Measurements from ENCODE around the gene KIAA1671.

Gene KIAA1671

GRCh38 chr22:25160120-25160996, 207.8 kb downstream of the KIAA1671 start:
- Histone ChIP-seq H4K20me1 (ENCODE audit: insufficient read depth, low read length) (no peaks in the 10 kb centered on the region), H3K79me2 (ENCODE audit: insufficient read depth, low read length) (no peaks in the 10 kb centered on the region), H3K27me3 (ENCODE audit: insufficient read depth, low read length) (peaks cover 5% of the 10 kb centered on the region; the same call in 1 of the 2 replicates), H3K4me2 (ENCODE audit: low read length) (no peak overlapping the region), H3K9me3 (ENCODE audit: low read length) (no peaks in the 10 kb centered on the region), H2AFZ (ENCODE audit: low read length) (no peak overlapping the region), H3K36me3 (ENCODE audit: insufficient read depth, low read length) (no peaks in the 10 kb centered on the region), H3K9ac (ENCODE audit: low read length) (no peak overlapping the region), H3K4me3 (ENCODE audit: low read depth, low read length, poor library complexity, severe bottlenecking) (no peak overlapping the region), H3F3A (ENCODE audit: insufficient read depth, low read length) (no peaks in the 10 kb centered on the region), H3K9me2 (ENCODE audit: low read depth, low read length) (no peaks in the 10 kb centered on the region), H3K27ac (ENCODE audit: low read depth, low read length, poor library complexity, severe bottlenecking) (no peak overlapping the region), H3K4me1 (ENCODE audit: insufficient read depth, low read length, severe bottlenecking) (no peaks in the 10 kb centered on the region)
- TF ChIP-seq EZH2 (IDR thresholded peaks at IDR 0.05; ENCODE audit: borderline replicate concordance, low read length) (no peak), CTCF (IDR thresholded peaks at IDR 0.05; ENCODE audit: low read length) (no peak)

- Histone ChIP-seq H3K4me1 (ENCODE audit: insufficient read depth, low read length, severe bottlenecking) (no peaks in the 10 kb centered on the region), H3K4me3 (ENCODE audit: low read depth, low read length, poor library complexity, severe bottlenecking) (no peak overlapping the region), H3K9me2 (ENCODE audit: low read depth, low read length) (no peaks in the 10 kb centered on the region), H3K27ac (ENCODE audit: low read depth, low read length, poor library complexity, severe bottlenecking) (no peak overlapping the region), H3K36me3 (ENCODE audit: insufficient read depth, low read length) (no peaks in the 10 kb centered on the region), H3F3A (ENCODE audit: insufficient read depth, low read length) (no peaks in the 10 kb centered on the region), H2AFZ (ENCODE audit: low read length) (no peak overlapping the region), H3K27me3 (ENCODE audit: insufficient read depth, low read length) (peaks cover 5% of the 10 kb centered on the region; the same call in 1 of the 2 replicates), H3K9me3 (ENCODE audit: low read length) (no peaks in the 10 kb centered on the region), H4K20me1 (ENCODE audit: insufficient read depth, low read length) (no peaks in the 10 kb centered on the region), H3K9ac (ENCODE audit: low read length) (no peak overlapping the region), H3K79me2 (ENCODE audit: insufficient read depth, low read length) (no peaks in the 10 kb centered on the region), H3K4me2 (ENCODE audit: low read length) (no peak overlapping the region)
- TF ChIP-seq EZH2 (IDR thresholded peaks at IDR 0.05; ENCODE audit: borderline replicate concordance, low read length) (no peak), CTCF (IDR thresholded peaks at IDR 0.05; ENCODE audit: low read length) (no peak)
Observed at GRCh38 chr22:25161017-25161915, 208.8 kb downstream of the KIAA1671 start.

DNA sequence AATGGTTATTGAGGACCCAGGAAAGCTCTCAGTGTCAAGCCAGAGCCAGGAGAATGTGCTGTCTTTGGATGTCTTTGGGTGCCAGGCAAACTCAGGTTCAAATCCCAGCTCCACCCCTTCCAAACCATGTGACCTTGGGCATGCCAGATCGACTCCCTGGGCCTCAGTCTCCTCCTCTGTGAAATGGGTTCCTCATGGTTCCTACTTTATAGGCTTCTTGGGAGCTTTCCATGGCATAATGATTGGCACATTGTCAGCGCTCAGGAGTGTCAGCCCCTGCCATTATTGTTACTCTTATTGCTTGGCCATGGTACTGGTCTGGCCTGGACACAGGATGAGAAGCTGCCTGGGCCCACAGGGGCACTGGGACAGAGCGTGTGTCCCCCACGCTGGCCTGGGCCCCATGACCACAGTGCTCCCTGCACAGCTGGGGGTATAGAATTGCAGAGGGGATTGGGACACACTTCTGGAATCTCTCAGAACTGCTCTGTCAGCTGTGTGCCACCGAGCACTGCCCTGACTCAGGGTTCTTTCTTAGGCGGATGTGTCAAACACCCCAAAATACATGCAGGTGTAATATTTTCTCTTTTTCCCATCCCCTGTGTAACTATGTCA, 209.5 kb downstream of the KIAA1671 start:
- Histone ChIP-seq H3K4me3 (ENCODE audit: low read depth, low read length, poor library complexity, severe bottlenecking) (no peak overlapping the region), H3K9ac (ENCODE audit: low read length) (no peak overlapping the region), H3K27ac (ENCODE audit: low read depth, low read length, poor library complexity, severe bottlenecking) (no peak overlapping the region), H3F3A (ENCODE audit: insufficient read depth, low read length) (no peaks in the 10 kb centered on the region), H3K4me1 (ENCODE audit: insufficient read depth, low read length, severe bottlenecking) (no peaks in the 10 kb centered on the region), H3K4me2 (ENCODE audit: low read length) (no peak overlapping the region), H4K20me1 (ENCODE audit: insufficient read depth, low read length) (no peaks in the 10 kb centered on the region), H3K27me3 (ENCODE audit: insufficient read depth, low read length) (peaks cover 5% of the 10 kb centered on the region; the same call in 1 of the 2 replicates), H3K79me2 (ENCODE audit: insufficient read depth, low read length) (no peaks in the 10 kb centered on the region), H3K36me3 (ENCODE audit: insufficient read depth, low read length) (no peaks in the 10 kb centered on the region), H3K9me2 (ENCODE audit: low read depth, low read length) (no peaks in the 10 kb centered on the region), H2AFZ (ENCODE audit: low read length) (no peak overlapping the region), H3K9me3 (ENCODE audit: low read length) (no peaks in the 10 kb centered on the region)
- TF ChIP-seq EZH2 (IDR thresholded peaks at IDR 0.05; ENCODE audit: borderline replicate concordance, low read length) (no peak), CTCF (IDR thresholded peaks at IDR 0.05; ENCODE audit: low read length) (no peak)
